GM21717 (cell line): Measurements from ENCODE around the gene RPL18A.

Experiments
- ATAC-seq: cut with Tn5 transposase; IDR thresholded peaks from one replicate; pipeline ENCODE4 v1.9.1; 2021; ENCODE audit warnings: mild to moderate bottlenecking, moderate library complexity; ENCODE audit not compliant: unreplicated experiment

RPL18A gene

GRCh38 chr19:17841810-17842662 lies 17.7 kb upstream of the RPL18A start:
- ATAC-seq: no peak

- no peak for ATAC-seq
These were observed 16.9 kb upstream of the RPL18A start for GRCh38 chr19:17842663-17843291.

- no peak for ATAC-seq
These were observed 16.4 kb upstream of the RPL18A start for GRCh38 chr19:17843292-17843827.

- ATAC-seq: no peak
These were observed 15.7 kb upstream of the RPL18A start for GRCh38 chr19:17843908-17844490.

- no peak for ATAC-seq
These were observed 13.6 kb upstream of the RPL18A start for GRCh38 chr19:17846146-17846545.

- ATAC-seq: peak; percentile 58
These were observed 12.0 kb upstream of the RPL18A start, which contains the start of gene JAK3 for GRCh38 chr19:17847538-17848366. Gene JAK3, minus strand, starts transcription at chr19:17847982. Its CDS starts 3,565 bp downstream, at chr19:17844417.

- no peak for ATAC-seq
These were observed 11.0 kb upstream of the RPL18A start for GRCh38 chr19:17848595-17849292.

GRCh38 chr19:17854061-17854460 lies 5.6 kb upstream of the RPL18A start:
- no peak for ATAC-seq

GRCh38 chr19:17855280-17856152 lies 4.2 kb upstream of the RPL18A start:
- no peak for ATAC-seq

- ATAC-seq: no peak
These were observed 752 bp downstream of the RPL18A start for GRCh38 chr19:17860331-17860992.

- ATAC-seq: no peak
These were observed 1.3 kb downstream of the RPL18A start for GRCh38 chr19:17860993-17861360.

GRCh38 chr19:17861542-17862402 lies 2.1 kb downstream of the RPL18A start:
- ATAC-seq: no peak

- ATAC-seq: no peak
These were observed 3.2 kb downstream of the RPL18A start for GRCh38 chr19:17862711-17863519.

GRCh38 chr19:17863520-17864182 lies 3.9 kb downstream of the RPL18A start:
- no peak for ATAC-seq

GRCh38 chr19:17865364-17866311 lies 5.9 kb downstream of the RPL18A start:
- no peak for ATAC-seq
